ENCODE data around the gene PLVAP.

DNA sequence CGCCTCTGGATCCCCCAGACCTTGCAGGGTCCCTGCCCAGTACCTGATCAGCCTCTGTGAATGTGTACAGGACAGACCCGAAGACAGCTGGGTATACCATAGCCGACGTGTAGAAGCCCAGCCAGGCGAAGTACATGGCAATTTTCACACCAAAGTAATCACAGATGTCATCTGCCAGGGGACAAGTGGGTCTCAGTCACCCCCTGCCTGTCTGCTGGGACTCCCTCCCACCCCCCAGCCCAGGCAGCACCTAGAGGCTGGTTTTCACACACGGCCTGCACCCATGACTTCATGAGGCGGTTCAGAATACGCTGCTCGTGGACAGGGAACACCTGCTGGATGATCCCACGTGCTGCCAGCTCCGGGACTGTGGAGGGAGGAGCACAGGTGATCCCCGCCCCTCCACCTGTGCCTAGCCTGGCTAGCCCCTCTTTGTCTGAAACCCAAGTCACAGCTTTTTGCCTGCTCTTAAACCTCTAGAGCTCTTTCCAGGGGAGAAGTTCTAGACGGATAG, 46.0 kb downstream of the PLVAP start:
- TF ChIP-seq, protein P1, sequence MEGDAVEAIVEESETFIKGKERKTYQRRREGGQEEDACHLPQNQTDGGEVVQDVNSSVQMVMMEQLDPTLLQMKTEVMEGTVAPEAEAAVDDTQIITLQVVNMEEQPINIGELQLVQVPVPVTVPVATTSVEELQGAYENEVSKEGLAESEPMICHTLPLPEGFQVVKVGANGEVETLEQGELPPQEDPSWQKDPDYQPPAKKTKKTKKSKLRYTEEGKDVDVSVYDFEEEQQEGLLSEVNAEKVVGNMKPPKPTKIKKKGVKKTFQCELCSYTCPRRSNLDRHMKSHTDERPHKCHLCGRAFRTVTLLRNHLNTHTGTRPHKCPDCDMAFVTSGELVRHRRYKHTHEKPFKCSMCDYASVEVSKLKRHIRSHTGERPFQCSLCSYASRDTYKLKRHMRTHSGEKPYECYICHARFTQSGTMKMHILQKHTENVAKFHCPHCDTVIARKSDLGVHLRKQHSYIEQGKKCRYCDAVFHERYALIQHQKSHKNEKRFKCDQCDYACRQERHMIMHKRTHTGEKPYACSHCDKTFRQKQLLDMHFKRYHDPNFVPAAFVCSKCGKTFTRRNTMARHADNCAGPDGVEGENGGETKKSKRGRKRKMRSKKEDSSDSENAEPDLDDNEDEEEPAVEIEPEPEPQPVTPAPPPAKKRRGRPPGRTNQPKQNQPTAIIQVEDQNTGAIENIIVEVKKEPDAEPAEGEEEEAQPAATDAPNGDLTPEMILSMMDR (IDR thresholded peaks at IDR 0.05 in 4 of 5, conservative IDR thresholded peaks at IDR 0.05 in 1 of 5): no peak
- no peak for TF ChIP-seq POLR2A (IDR thresholded peaks at IDR 0.05)
